Kasumi-1 (cell line): ENCODE measurements around the gene OPCML.

Experiments used
- DNase-seq, 2 experiments: peaks; one replicate each; lab custom pipeline; 2025; lab: John Stamatoyannopoulos, UW

The OPCML gene

DNA sequence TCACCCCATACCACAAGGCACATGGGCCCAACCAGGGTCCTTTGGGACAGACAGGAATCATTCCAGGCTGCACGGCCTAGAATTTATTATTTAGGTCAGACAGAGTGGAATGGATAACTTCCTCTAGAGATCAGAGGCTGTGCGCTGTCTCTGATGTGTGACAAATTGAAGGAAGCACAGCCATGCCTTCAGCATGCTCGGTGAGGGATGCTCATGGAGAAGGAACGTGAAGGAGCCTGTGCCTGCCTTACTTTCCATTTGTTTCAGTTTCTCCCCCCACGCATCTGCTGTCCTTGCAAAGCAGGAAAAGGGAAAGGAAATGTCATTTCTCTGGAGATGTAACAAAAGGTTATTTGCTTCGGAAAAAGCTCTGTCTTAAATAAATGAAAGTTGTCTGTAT is 644.1 kb downstream of the OPCML start:
- no peak for DNase-seq

- DNase-seq, result no peak
Observed at GRCh38 chr11:132886335-132886734, 646.0 kb downstream of the OPCML start.

DNA sequence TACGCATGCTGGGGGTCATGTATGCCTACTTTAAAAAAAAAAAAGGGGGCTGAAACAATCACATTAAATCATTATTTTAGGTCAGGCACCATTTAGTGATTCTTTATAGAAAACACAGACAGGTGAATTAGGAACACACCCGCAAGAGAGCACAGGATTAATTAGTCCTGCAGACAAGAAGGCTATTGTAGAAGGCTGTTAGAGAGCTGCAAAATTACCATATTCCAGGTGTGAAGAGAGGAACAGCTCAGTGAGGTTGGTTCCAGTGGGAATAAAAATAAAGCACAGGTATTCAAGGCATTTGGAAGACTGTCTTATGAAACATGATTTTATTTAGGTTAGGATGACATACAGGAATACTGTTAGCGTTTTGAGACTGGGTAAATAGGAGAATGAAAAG is 649.1 kb downstream of the OPCML start:
- no peak for DNase-seq

DNA sequence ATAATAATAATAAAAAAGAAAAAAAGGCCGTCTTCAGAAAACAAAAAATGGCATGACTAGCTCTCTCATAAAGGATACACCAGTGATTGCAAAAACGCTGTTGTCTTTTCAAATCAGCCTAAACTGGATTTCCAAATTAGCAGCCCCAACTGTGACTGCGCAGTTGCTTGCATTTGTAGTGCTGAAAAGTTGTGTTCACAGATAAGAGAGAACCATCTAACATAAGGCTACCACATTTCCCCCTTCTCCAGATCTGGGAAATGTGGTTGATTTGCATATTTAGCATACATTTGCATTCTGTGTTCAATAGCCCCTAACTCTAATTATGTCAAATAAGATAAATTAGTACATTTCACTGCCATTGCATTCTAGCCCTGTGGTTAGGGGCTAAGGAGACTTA is 650.7 kb downstream of the OPCML start:
- DNase-seq, result no peak

- DNase-seq, result no peak
Observed at GRCh38 chr11:132878111-132878510, 654.2 kb downstream of the OPCML start.

DNA sequence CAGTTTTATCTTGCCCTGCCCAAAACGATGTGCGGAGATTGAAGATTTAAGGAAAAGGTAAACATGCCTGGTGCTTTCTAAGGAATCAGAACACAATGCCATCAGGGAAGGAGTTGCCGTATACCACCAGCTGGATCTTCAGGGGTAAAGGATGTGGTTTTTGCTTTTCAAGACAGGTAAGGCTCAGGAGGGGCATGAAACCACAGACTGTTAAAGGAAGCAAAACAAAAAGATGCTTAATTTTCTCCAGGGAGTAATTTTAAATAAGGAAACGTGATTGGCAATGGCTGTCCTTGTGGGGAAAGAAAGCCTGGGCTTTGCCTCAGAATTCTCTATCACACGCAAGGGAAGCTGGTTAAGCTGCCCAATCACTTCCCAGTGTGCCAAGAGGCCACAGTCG is 655.6 kb downstream of the OPCML start:
- no peak for DNase-seq

DNA sequence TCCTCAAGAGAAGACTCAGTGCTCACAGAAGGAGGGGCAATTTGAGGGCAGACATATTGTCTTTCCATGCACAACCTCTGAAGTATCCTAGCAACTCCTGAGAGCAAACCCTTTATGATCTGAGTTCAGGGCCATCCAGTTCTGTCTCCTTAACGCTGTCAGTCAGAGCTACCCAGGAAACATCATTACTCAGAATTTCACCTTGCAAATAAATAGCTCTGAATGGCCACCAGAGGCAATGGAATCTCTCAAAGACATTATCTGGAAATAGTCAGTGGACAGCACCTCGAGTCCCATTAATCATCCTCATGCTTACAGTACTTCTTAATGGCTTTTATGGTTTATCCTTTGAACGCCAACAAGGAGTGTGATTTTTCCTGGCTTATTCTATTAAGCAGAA is 656.1 kb downstream of the OPCML start:
- no peak for DNase-seq

DNA sequence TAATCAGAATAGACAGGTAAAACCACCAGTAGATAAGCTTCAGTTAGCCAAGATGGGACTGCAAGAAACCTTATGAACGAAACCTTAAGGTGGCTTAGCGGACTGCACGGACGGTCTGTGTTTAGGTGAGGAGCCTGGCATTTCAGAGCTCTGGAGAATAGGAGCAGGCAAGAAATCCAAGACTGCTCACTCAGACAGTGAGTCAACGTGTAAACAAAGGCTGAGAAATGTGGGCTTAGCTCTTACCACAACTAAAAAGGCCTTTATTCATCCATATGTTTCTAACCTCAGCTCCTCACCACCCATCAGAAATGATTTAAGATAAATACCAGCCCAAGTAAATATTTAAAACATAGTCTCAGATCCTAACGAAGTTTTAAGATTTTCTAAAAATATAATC is 657.7 kb downstream of the OPCML start:
- no peak for DNase-seq

GRCh38 chr11:132873841-132874240 is 658.5 kb downstream of the OPCML start:
- DNase-seq, result no peak

- no peak for DNase-seq
Observed at GRCh38 chr11:132872211-132872610, 660.1 kb downstream of the OPCML start.

GRCh38 chr11:132866783-132867545 is 665.3 kb downstream of the OPCML start:
- no peak for DNase-seq

GRCh38 chr11:132865623-132866022 is 666.7 kb downstream of the OPCML start:
- DNase-seq, result no peak

DNA sequence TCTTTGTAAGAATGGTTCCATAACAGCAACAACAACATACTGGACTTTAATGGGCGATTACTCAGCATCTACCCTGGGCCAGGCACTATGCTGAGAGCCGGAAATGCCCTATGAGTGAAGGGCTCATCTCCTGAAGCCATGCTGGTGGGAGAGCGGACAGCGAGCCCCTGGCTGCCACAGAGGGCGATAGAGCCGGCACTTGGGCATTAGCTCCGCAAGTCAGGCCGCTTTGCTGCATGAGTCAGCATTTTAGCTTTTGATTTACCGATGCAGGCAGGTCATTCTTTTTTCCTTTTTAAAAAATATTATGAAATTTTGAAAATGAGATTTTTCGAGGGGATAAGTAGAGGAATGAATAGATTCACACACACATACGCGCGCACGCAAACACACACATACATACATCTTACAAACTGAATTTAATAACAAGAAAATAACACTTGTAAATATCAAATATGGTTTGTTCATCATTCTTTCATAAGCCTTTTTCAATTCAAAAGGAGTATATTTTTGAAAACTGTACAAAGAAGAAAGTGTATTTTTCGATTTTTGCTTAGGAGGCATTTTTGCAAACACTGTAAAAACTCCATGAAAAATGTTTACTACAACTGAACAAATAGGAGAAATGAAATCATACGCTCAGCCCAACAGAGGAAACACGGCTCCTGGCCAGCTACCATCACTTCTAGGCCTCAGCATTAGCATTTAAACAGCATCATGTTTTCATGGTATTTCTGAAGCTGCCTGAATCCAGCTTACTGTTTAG is 667.3 kb downstream of the OPCML start:
- DNase-seq, result no peak

GRCh38 chr11:132862933-132863332 is 669.4 kb downstream of the OPCML start:
- no peak for DNase-seq

- DNase-seq, result no peak
Observed at GRCh38 chr11:132862137-132862536, 670.2 kb downstream of the OPCML start.

DNA sequence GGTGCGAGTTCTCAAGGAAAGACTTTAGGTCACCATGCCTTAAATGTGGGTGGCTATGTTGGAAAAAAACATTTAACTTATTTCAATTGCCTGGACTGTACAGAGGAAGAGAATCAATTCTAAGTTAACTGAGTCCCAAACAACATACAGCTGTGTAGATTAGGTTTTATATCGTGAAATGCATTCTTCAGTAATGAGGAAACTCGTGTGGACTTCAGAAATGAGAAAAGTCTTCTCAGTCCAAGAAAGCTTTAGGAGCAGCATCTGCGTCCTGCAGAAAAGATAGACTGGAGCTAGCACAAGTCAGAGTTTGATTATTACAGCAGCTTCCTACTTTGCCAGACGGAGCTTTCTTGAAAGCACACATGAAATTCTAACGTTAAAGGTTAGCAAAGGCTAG is 673.0 kb downstream of the OPCML start:
- no peak for DNase-seq

- no peak for DNase-seq
Observed at GRCh38 chr11:132858223-132858622, 674.1 kb downstream of the OPCML start.

DNA sequence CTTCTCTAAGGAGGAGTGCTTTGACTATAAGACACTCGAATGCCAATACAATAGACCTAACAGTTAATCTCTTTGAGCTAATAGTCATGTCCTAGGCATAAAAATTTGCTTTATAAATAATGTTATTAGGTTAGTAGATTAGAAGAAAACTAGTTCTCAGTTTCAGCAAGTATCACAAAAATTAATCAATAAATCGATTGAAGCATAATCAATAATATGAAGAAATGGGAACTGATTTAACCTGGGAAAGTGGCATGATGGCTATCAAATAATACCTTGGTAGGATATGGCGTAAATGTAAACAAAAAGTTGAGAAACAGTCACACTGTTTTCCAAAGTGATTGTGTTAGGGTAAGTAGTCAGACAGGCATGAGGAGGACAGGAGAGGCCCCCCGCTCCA is 676.3 kb downstream of the OPCML start:
- DNase-seq, result no peak

DNA sequence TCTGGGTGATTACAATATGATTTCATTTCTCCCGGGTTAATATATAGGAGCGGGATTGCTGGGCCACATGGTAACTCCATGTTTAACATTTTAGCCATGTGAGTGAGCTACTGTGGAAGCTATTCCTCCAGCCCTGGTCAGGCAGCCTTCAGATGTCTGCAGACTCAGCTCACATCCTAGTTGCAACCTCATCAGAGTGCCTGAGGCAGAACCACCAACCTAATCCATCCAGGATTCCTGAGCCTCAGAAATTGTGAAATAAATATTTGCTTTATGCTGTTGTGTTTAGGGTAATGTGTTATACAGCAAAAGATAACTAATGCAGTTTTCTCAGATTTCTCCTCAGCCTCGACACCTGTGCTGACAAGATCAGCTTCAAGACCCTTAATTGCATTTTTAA is 676.8 kb downstream of the OPCML start:
- no peak for DNase-seq

DNA sequence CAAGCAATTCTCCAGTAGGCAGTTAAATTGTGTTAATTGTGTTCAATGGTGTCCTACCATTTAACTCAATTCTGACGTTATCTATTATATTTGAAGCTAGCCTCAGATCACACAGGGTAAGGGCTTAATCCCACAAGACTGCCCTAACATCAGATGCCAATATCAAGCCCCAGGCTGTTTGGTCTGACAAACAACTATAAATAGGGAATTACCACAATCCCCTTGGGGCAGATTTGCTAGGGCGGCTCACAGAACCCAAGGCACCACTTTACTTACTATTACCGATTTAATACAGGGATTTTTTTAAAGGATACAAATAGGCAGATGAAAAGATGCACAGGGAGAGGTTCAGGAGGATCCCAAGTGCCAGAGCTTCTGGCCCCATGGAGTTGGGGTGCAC is 678.4 kb downstream of the OPCML start:
- no peak for DNase-seq

- no peak for DNase-seq
Observed at GRCh38 chr11:132852361-132852760, 679.9 kb downstream of the OPCML start.

GRCh38 chr11:132851247-132851646 is 681.1 kb downstream of the OPCML start:
- no peak for DNase-seq

DNA sequence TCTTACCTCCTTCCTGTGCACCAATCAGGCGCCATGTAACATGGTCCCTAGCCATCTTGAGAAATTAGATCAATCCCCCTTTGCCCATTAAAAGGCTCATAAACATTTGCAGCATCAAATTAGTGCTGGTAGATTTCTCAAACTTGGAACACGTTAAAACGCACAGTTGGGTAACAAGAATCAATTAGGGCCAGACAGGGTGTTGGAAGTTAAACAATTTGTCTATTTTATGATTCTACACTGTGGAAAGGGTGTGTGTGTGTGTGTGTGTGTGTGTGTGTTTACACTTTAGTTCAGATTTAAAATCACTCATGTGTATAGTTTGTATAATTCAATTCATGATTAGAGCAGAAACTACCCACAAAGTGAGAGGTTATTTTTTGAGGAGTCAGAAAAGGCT is 682.0 kb downstream of the OPCML start:
- DNase-seq, result no peak

- DNase-seq, result no peak
Observed at GRCh38 chr11:132848336-132848735, 684.0 kb downstream of the OPCML start.
